Skeletal muscle tissue (tissue), 4 donors: ENCODE results near the gene EIF4ENIF1. TPM values are rescaled to one million over a fixed set of nuclear protein-coding genes. Genes with fewer than 3 reads are reported as not detected.
"Not testable (repeated sequence)": the region's sequence is repeated elsewhere in the genome, so short reads cannot be mapped to it uniquely, and the experiment has no call there.

ENCODE experiments used
- H3K27ac ChIP-seq: one replicate; pipeline ENCODE4 v1.7.0; 2013; ENCODE audit warnings: mild to moderate bottlenecking, low read depth, low read length, inconsistent platforms
- H3K27me3 ChIP-seq, 3 donors: one replicate each; pipeline ENCODE4 v1.7.0; 2013; ENCODE audit warnings: low read length in 3 of 3; ENCODE audit not compliant: control insufficient read depth in 3 of 3, insufficient read depth in 3 of 3
- H3K36me3 ChIP-seq, 3 donors: one replicate each; pipeline ENCODE4 v1.7.0; 2013; ENCODE audit warnings: low read length in 3 of 3; ENCODE audit not compliant: control insufficient read depth in 3 of 3, insufficient read depth in 3 of 3
- H3K4me1 ChIP-seq, 3 donors: one replicate each; pipeline ENCODE4 v1.7.0; 2013; ENCODE audit warnings: low read length in 3 of 3, mild to moderate bottlenecking in 3 of 3; ENCODE audit not compliant: control insufficient read depth in 3 of 3, insufficient read depth in 3 of 3
- H3K4me3 ChIP-seq, 3 donors: one replicate each; pipeline ENCODE4 v1.7.0; 2013; ENCODE audit warnings: low read length in 3 of 3
- H3K9ac ChIP-seq, 3 donors: one replicate each; pipeline ENCODE4 v1.7.0; 2013; ENCODE audit warnings: low read length in 3 of 3, mild to moderate bottlenecking in 3 of 3, moderate library complexity in 2 of 3, low read depth in 1 of 3
- H3K9me3 ChIP-seq, 3 donors: one replicate each; pipeline ENCODE4 v1.7.0; 2013; ENCODE audit warnings: low read length in 3 of 3; ENCODE audit not compliant: control insufficient read depth in 3 of 3
- total RNA-seq: library from RNA; depleted of rRNA; stranded (reverse); fragments of >200 nt; gene quantifications from one replicate; pipeline ENCODE4 v1.2.3, GENCODE V29; 2014
- donor health status: Osteomylitis.

EIF4ENIF1 gene, protein sequence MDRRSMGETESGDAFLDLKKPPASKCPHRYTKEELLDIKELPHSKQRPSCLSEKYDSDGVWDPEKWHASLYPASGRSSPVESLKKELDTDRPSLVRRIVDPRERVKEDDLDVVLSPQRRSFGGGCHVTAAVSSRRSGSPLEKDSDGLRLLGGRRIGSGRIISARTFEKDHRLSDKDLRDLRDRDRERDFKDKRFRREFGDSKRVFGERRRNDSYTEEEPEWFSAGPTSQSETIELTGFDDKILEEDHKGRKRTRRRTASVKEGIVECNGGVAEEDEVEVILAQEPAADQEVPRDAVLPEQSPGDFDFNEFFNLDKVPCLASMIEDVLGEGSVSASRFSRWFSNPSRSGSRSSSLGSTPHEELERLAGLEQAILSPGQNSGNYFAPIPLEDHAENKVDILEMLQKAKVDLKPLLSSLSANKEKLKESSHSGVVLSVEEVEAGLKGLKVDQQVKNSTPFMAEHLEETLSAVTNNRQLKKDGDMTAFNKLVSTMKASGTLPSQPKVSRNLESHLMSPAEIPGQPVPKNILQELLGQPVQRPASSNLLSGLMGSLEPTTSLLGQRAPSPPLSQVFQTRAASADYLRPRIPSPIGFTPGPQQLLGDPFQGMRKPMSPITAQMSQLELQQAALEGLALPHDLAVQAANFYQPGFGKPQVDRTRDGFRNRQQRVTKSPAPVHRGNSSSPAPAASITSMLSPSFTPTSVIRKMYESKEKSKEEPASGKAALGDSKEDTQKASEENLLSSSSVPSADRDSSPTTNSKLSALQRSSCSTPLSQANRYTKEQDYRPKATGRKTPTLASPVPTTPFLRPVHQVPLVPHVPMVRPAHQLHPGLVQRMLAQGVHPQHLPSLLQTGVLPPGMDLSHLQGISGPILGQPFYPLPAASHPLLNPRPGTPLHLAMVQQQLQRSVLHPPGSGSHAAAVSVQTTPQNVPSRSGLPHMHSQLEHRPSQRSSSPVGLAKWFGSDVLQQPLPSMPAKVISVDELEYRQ
- 8.9 TPM for total RNA-seq

DNA sequence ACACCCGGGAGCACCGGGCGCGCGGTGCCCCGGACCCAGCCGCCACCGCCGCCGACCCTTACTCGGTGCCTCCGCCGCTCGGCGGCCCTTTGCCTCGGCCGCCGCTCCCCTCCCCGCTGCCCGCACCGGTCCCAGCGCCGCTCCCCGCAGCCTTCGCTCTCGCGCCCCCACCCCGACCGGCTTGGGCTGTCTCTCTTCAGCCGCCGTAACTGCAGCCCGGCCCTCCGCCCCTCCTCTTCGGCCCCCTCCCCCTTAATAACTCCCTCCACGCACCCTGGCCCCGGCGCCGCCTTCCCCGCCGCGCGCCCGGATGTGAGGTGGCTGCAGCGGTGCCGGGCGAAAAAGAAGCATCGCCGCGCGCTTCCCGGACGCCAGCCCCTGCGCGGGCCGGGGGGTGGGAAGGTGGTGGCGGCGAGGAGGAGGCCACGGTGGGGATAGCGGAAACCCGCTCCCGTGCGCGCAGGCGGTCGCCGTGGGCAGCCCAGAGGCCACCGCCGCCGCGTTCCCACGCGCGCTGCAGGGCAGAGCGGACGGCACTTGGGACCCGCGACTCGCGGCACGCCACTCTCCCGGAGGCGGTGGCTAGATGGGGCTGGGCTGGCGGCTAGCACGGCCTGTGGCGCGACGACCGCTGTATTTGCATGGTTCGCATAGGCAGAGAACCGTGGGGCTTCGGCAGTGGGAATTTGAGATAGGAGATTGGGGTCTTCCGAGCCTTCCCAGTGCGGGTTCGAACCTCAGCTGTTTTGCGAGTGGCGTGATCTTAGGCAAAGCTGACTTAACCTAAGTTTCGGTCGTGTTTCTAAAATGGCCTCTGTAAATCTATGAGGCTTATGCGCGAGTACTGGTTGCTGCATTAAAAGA lies at the start of gene EIF4ENIF1:
TSS of gene EIF4ENIF1 (minus strand) at position 211 of the 864 bp plus-strand sequence. CDS start 1,124 bp downstream, outside the sequence.
- H3K9me3 ChIP-seq: no peaks in the 10 kb centered on the region
- peak within 1 kb of the TSS; percentile 94 to 99 (median 96) for H3K9ac ChIP-seq
- peaks cover 2 to 8% (median 6%) of the 10 kb centered on the region in 3 donors for H3K36me3 ChIP-seq
- H3K27me3 ChIP-seq: no peaks in the 10 kb centered on the region
- H3K4me3 ChIP-seq: peak within 1 kb of the TSS; percentile 81 to 99 (median 98)
- H3K27ac ChIP-seq: peak within 1 kb of the TSS; percentile 93
- peaks cover 18 to 29% (median 21%) of the 10 kb centered on the region in 3 donors for H3K4me1 ChIP-seq

DNA sequence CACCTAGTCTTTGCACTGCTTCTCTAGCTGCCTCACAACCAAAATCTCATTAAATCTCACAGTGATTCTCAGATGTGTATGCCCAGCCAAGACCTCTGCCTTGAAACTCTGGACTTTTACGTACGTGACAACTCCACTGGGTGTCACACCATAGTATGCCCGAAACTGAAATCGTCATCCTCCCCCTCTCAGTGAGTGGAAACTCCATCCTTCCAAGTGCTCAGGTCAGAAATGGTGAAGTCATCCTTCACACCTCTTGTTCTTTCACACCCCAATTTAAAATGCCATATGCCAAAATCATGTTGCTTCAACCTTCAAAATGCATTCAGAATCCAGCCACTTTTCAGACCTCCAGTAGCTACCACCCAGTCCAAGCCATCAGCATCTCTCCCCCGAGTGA lies 49.2 kb upstream of the EIF4ENIF1 start:
- Histone ChIP-seq H3K4me1 (no peaks in the 10 kb centered on the region), H3K9me3 (no peaks in the 10 kb centered on the region)

DNA sequence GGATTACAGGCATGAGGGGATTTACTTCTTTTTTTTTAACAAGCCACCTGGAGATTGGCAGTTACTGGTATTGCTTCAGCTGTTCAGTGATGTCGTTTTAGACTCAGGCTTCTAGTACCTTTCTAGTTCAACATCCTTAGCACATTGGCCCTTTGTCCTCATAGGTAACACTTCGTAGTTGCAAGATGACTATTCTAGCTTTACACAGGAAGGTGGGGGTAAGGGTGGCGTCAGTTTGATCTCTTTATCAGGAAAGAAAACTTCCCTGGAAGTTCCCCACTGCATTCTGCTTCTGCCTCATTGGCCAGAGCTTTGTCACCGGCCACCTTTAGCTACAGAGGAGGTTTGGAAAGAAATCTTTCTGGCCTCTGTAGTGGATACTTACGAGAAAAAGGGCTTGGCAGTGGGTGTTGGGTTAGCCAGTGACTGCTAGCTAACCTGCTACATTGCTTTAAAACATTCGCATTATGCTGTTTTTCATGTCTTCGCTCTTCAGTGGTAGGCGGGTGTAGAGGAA lies 47.4 kb upstream of the EIF4ENIF1 start:
- Histone ChIP-seq H3K9me3 (no peaks in the 10 kb centered on the region), H3K27ac (no peak overlapping the region), H3K4me3 (no peak overlapping the region), H3K27me3 (no peaks in the 10 kb centered on the region), H3K9ac (no peak overlapping the region), H3K36me3 (no peaks in the 10 kb centered on the region), H3K4me1 (no peaks in the 10 kb centered on the region)

More for the DNA sequence above, 49.2 kb upstream of the EIF4ENIF1 start:
- Histone ChIP-seq H3K27me3 (no peaks in the 10 kb centered on the region), H3K27ac (no peak overlapping the region), H3K9ac (no peak overlapping the region), H3K4me3 (no peak overlapping the region), H3K36me3 (no peaks in the 10 kb centered on the region)

DNA sequence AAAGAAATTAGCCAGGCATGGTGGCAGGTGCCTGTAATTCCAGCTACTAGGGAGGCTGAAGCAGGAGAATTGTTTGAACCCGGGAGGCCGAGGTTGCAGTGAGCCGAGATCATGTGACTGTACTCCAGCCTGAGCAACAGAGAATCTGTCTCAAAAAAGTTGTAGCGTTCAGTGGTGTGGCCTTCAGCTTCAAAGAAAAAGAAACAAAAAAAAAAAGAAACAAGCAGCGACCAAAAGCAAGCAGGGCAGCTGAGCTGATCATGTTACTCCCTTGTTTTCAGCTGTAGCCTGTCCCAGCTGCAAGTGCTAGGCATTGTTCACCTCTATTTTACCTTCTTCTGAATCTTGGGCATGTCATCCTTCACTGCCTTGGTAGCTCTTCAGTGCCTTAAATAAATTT lies 43.7 kb upstream of the EIF4ENIF1 start:
- Histone ChIP-seq H3K4me1 (no peaks in the 10 kb centered on the region), H3K4me3 (no peak overlapping the region), H3K9me3 (no peaks in the 10 kb centered on the region), H3K9ac (no peak overlapping the region), H3K27me3 (no peaks in the 10 kb centered on the region), H3K27ac (no peak overlapping the region), H3K36me3 (no peaks in the 10 kb centered on the region)

DNA sequence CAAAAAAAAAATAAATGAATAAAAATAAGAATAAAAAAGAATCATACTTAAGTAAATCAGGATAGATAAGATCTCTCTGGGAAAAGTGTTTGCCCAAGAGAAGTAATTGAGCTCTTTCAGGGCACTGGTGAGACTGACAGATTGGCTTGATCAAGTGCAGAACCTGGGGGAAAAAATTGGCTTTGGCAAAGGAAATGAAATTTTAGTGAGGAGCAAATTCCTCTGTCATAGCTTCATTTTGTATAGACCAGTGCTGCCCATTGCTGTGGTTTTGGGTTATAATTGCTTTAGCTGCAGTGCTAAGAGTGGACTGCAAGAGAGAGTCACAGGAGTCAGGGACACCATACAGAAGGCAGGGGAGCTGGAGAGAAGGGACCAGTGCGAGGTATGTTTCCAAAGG lies 42.4 kb upstream of the EIF4ENIF1 start:
- Histone ChIP-seq H3K9me3 (no peaks in the 10 kb centered on the region), H3K27me3 (no peaks in the 10 kb centered on the region), H3K27ac (no peak overlapping the region), H3K4me3 (no peak overlapping the region), H3K36me3 (no peaks in the 10 kb centered on the region), H3K9ac (no peak overlapping the region), H3K4me1 (no peaks in the 10 kb centered on the region)

DNA sequence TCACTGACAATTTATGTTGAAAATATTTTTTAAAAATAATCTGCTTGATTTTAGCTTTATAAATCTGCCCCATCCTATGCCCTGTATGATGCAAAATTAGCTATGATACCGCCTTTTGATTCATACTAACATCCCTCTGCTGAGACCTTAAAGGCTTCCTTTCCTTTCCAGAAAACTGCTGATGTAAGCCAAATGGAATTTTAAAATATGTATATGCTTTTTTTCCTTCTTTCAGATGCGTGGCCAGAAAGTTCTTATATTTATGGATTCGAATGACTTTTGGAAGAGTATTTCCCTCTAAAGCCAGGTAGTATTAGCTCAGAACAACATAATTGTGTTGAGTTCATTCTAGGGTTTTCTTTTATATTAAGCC lies 41.2 kb upstream of the EIF4ENIF1 start:
- Histone ChIP-seq H3K9ac (no peak overlapping the region), H3K27me3 (no peaks in the 10 kb centered on the region), H3K27ac (no peak overlapping the region)

DNA sequence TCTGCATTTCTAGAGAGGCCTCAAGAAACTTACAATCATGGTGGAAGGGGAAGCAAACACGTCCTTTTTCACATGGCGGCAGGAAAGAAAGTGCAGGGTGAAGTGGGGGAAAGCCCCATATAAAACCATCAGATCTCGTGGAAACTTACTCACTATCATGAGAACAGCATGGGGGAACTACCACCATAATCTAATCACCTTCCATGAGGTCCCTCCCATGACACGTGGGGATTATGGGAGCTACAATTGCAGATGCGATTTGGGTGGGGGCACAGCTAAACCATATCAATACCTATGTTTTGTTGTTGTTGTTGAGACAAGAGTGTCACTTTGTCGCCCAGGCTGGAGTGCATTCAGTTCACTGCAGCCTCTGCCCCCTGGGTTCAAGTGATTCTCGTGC lies 36.6 kb upstream of the EIF4ENIF1 start:
- H3K27ac ChIP-seq: no peak overlapping the region
- H3K27me3 ChIP-seq: no peaks in the 10 kb centered on the region
- peaks cover 0 to 2% (median 0%) of the 10 kb centered on the region in 3 donors for H3K9me3 ChIP-seq
- no peaks in the 10 kb centered on the region for H3K36me3 ChIP-seq
- H3K9ac ChIP-seq: no peak overlapping the region
- no peak overlapping the region for H3K4me3 ChIP-seq
- H3K4me1 ChIP-seq: no peaks in the 10 kb centered on the region

More for the DNA sequence above, 41.2 kb upstream of the EIF4ENIF1 start:
- Histone ChIP-seq H3K36me3 (no peaks in the 10 kb centered on the region), H3K4me3 (no peak overlapping the region), H3K4me1 (no peaks in the 10 kb centered on the region), H3K9me3 (no peaks in the 10 kb centered on the region)

DNA sequence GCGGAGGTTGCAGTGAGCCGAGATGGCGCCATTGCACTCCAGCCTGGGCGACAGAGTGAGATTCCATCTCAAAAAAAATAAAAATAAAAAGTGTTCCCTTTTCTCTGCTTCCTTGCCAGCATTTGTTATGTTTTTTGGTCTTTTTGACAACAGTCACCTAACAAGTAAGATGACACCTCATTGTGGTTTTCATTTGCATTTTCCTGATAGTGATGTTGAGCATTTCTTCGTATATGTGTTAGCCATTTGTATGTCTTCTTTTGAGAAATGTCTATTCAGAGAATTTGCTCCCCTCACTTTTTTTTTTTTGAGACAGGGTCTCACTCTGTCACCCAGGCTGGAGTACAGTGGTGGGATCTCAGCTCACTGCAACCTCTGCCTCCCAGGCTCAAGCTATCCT lies 34.5 kb upstream of the EIF4ENIF1 start:
- not testable (repeated sequence) for H3K27me3 ChIP-seq, H3K9me3 ChIP-seq, H3K9ac ChIP-seq, H3K4me3 ChIP-seq, H3K4me1 ChIP-seq, H3K36me3 ChIP-seq, H3K27ac ChIP-seq

DNA sequence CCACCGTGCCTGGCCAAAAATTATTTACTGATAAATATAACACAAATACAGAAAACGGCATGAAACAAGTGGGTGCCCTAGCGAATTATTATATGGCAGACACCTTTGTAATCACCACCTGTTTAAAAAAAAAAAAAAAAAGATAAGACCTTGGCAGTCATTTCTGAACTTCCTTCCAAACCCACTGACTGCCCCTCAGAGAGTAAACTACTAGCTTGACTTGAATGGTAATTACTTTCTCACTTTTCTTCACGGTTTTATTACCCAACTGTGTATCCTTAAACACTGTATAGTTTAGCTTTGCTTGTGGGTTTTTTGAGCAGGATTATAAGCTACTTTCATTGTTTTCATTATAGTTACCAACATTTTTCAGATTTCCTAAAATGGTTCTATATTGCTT lies 30.4 kb upstream of the EIF4ENIF1 start:
- no peaks in the 10 kb centered on the region for H3K9me3 ChIP-seq
- H3K9ac ChIP-seq: no peak overlapping the region
- no peak overlapping the region for H3K27ac ChIP-seq
- H3K36me3 ChIP-seq: no peaks in the 10 kb centered on the region
- H3K27me3 ChIP-seq: no peaks in the 10 kb centered on the region
- H3K4me3 ChIP-seq: no peak overlapping the region
- H3K4me1 ChIP-seq: no peaks in the 10 kb centered on the region
